ENCODE measurements around the gene SPNS3. TPM values are rescaled to one million over a fixed set of nuclear protein-coding genes. Genes with fewer than 3 reads are reported as not detected.

The SPNS3 gene
- total and polyA plus RNA-seq, 2 of the 4 experiments (the other 2 are of a cell fraction), result 0.18 TPM; not detected in 1

GRCh38 chr17:4478318-4478830 lies 44.6 kb downstream of the SPNS3 start:
- H4K20me1 ChIP-seq (ENCODE audit: insufficient read depth, low read length), result no peaks in the 10 kb centered on the region; the same call in 1 of the 2 replicates
- ATAC-seq (ENCODE audit: low read depth) (no peak), DNase-seq (no peak)
- no peak overlapping the region for H3K18ac ChIP-seq (ENCODE audit: low read depth, low read length)
- no peaks in the 10 kb centered on the region for H3K36me3 ChIP-seq (ENCODE audit: control insufficient read depth, insufficient read depth, low read length)
- no peak overlapping the region for H4K5ac ChIP-seq (ENCODE audit: low read depth, low read length)
- H3K9me1 ChIP-seq (ENCODE audit: insufficient read depth, low read length), result no peaks in the 10 kb centered on the region
- H2BK120ac ChIP-seq (ENCODE audit: low read depth, low read length), result no peak overlapping the region
- H4K8ac ChIP-seq (ENCODE audit: low read depth in 2 of 2, low read length in 2 of 2), result no peak overlapping the region
- H3K4me2 ChIP-seq (ENCODE audit: low read depth, low read length), result no peak overlapping the region
- ChIA-PET CTCF (no interaction called here), POLR2A (ENCODE audit: unreplicated experiment) (no interaction called here)
- WGBS, 2 experiments (ENCODE audit: extremely low coverage in 2 of 2, insufficient read length in 1 of 2), result no CpG with 5 or more reads among the region's 11 CpGs
- in situ Hi-C loops (cut with MboI; ENCODE audit: low sequenced_read_pairs) (no loop called here), dilution Hi-C loops (cut with HindIII; ENCODE audit: low sequenced_read_pairs, unreplicated experiment) (no loop called here), intact Hi-C loops (cut with micrococcal nuclease) (no loop called here)
- no peak overlapping the region for H3K9ac ChIP-seq (ENCODE audit: low read depth, low read length)
- H3K9me3 ChIP-seq (ENCODE audit: control insufficient read depth, insufficient read depth, low read length), result no peaks in the 10 kb centered on the region
- no peak overlapping the region for H2BK15ac ChIP-seq (ENCODE audit: low read depth, low read length)
- no peak overlapping the region for H3K14ac ChIP-seq (replicated peaks; ENCODE audit: low read depth, low read length)
- H3K56ac ChIP-seq (ENCODE audit: extremely low read depth, insufficient read depth, low read length), result no peak overlapping the region
- H2AK9ac ChIP-seq (replicated peaks; ENCODE audit: low read depth, low read length, poor library complexity), result no peak overlapping the region
- H3K27ac ChIP-seq (ENCODE audit: insufficient read depth, low read length), result no peak overlapping the region
- H4K91ac ChIP-seq (ENCODE audit: insufficient read depth, low read depth, low read length), result no peak overlapping the region
- H2AK5ac ChIP-seq (ENCODE audit: low read depth, low read length), result no peak overlapping the region
- no peak overlapping the region for H2BK20ac ChIP-seq (ENCODE audit: low read depth, low read length)
- H3K4me1 ChIP-seq (ENCODE audit: control insufficient read depth, insufficient read depth, low read length), result no peaks in the 10 kb centered on the region
- H2AFZ ChIP-seq (replicated peaks; ENCODE audit: low read length, poor library complexity), result no peak overlapping the region
- no peaks in the 10 kb centered on the region for H3K79me1 ChIP-seq (ENCODE audit: low read depth in 1 of 2, low read length in 2 of 2)
- peaks cover 52% of the 10 kb centered on the region for H3K27me3 ChIP-seq (ENCODE audit: control insufficient read depth, insufficient read depth, low read length)
- no peak for TF ChIP-seq NFE2L2 (IDR thresholded peaks at IDR 0.05; ENCODE audit: low read depth, low read length)
- H3K23ac ChIP-seq (ENCODE audit: low read depth, low read length), result no peak overlapping the region
- H3K4ac ChIP-seq (ENCODE audit: low read depth, low read length), result no peak overlapping the region
- H3K4me3 ChIP-seq (ENCODE audit: insufficient read depth, low read depth, low read length), result no peak overlapping the region
- H2BK5ac ChIP-seq (ENCODE audit: low read depth, low read length, poor library complexity, severe bottlenecking), result no peak overlapping the region
- BruUV-seq (replicated peaks), result no TSS peak

All from IMR-90 (cell line).